HEK293 (cell line): ENCODE data around the gene MOCS2.

Source experiments
- CTCF ChIP-seq: fragments of 450-650 bp; formaldehyde crosslinking; IDR thresholded peaks from 2 replicates; pipeline ENCODE4 v1.5.1; 2016; ENCODE audit warnings: missing biosample characterization, missing genetic modification characterization
- ELK4 ChIP-seq: IDR thresholded peaks from 2 replicates; pipeline ENCODE4 v1.6.1; 2011; ENCODE audit warnings: mild to moderate bottlenecking, low read depth, low read length, borderline replicate concordance
- KLF9 ChIP-seq: fragments of 450-650 bp; formaldehyde crosslinking; IDR thresholded peaks from 2 replicates; pipeline ENCODE4 v1.5.1; 2016; ENCODE audit warnings: missing biosample characterization, missing genetic modification characterization, low read depth
- ZNF302 ChIP-seq: fragments of 450-650 bp; formaldehyde crosslinking; IDR thresholded peaks from 2 replicates; pipeline ENCODE4 v1.5.1; 2016; ENCODE audit warnings: missing biosample characterization, missing genetic modification characterization, low read depth
- ZNF335 ChIP-seq: fragments of 450-650 bp; formaldehyde crosslinking; conservative IDR thresholded peaks from 2 replicates; pipeline ENCODE4 v1.5.1; 2016; ENCODE audit warnings: missing biosample characterization, missing genetic modification characterization
- ZNF350 ChIP-seq: fragments of 450-650 bp; formaldehyde crosslinking; IDR thresholded peaks from 2 replicates; pipeline ENCODE4 v1.5.0; 2017; ENCODE audit warnings: missing biosample characterization, mild to moderate bottlenecking, missing genetic modification characterization
- ZNF391 ChIP-seq: fragments of 450-650 bp; formaldehyde crosslinking; IDR thresholded peaks from 2 replicates; pipeline ENCODE4 v1.5.1; 2016; ENCODE audit warnings: low read depth, missing biosample characterization, missing genetic modification characterization, borderline replicate concordance

GRCh38 chr5:53091289-53091688, 18.3 kb downstream of the MOCS2 start:
- TF ChIP-seq ZNF302 (tag by site-specific recombination) (no peak), CTCF (tag by site-specific recombination) (no peak), ELK4 (no peak), ZNF350 (tag by site-specific recombination) (no peak), ZNF391 (tag by site-specific recombination) (no peak), ZNF335 (tag by site-specific recombination) (no peak), KLF9 (no peak)
